A549 (cell line): ENCODE data around the gene TXNDC2. TPM values are rescaled to one million over a fixed set of nuclear protein-coding genes. Genes with fewer than 3 reads are reported as not detected.
A peak's percentile ranks its signal among the peaks of the same experiment; 100 is the strongest.

Experiments
- ATAC-seq, 2 experiments: fragments of 200-7000 bp in 1 of 2; fragments of >200 bp in 1 of 2; cut with Nextera tagmentation in 1 of 2; cut with Tn5 transposase in 1 of 2; 3 replicates each; pipeline versions ENCODE4 v1.8.0 to v1.9.1; 2018 to 2020; ENCODE audit warnings: mild to moderate bottlenecking in 1 of 2, moderate library complexity in 1 of 2
- CTCF ChIA-PET: fragments of 300-600 bp; sonication (Branson Sonifier 250); formaldehyde crosslinking; extraction: SDS; loops from one replicate; lab custom pipeline; 2021; ENCODE audit warnings: antibody characterized with exemption, inconsistent platforms; lab: Yijun Ruan, JAX
- POLR2A ChIA-PET: fragments of 350-600 bp; formaldehyde crosslinking; extraction: SDS; loops from one replicate; lab custom pipeline; 2021; ENCODE audit warnings: antibody characterized with exemption, inconsistent platforms; lab: Yijun Ruan, JAX
- DNase-seq, 2 experiments: peaks; one replicate each; pipeline versions ENCODE4 v3.0.0 to v3.0.0-alpha.2; 2011 to 2016; ENCODE audit warnings: low read depth in 1 of 2, low spot score in 1 of 2
- FAIRE-seq: peaks from 2 replicates; lab custom pipeline; 2011; peaks lifted over from hg19 to GRCh38; lab: Jason Lieb, UNC
- H3K27ac ChIP-seq, 2 experiments: fragments of >200 bp; sonication (Bioruptor Twin); formaldehyde crosslinking; 3 replicates each; pipeline ENCODE4 v1.5.1; 2016 to 2017
- H3K4me1 ChIP-seq: fragments of >200 bp; sonication (Bioruptor Twin); formaldehyde crosslinking; 3 replicates; pipeline ENCODE4 v1.6.1; 2016
- H3K4me2 ChIP-seq: fragments of >200 bp; sonication (Bioruptor Twin); formaldehyde crosslinking; 3 replicates; pipeline ENCODE4 v1.6.1; 2016
- H3K4me3 ChIP-seq: fragments of >200 bp; sonication (Bioruptor Twin); formaldehyde crosslinking; 3 replicates; pipeline ENCODE4 v1.5.1; 2016
- H3K9me3 ChIP-seq: fragments of >200 bp; sonication (Bioruptor Twin); formaldehyde crosslinking; 3 replicates; pipeline ENCODE4 v1.6.1; 2016
- CHD2 ChIP-seq: fragments of 150-350 bp; IDR thresholded peaks from 2 replicates; pipeline ENCODE4 v1.6.1; 2014; ENCODE audit warnings: low read length; ENCODE audit not compliant: partially characterized antibody
- ELK1 ChIP-seq: fragments of 150-350 bp; IDR thresholded peaks from 2 replicates; pipeline ENCODE4 v1.6.1; 2014; ENCODE audit warnings: low read depth, mild to moderate bottlenecking, low read length
- HES2 ChIP-seq: fragments of >200 bp; sonication (Bioruptor Twin); formaldehyde crosslinking; IDR thresholded peaks from 2 replicates; pipeline ENCODE4 v1.6.1; 2016
- MAFK ChIP-seq: fragments of 450-650 bp; IDR thresholded peaks from 2 replicates; pipeline ENCODE4 v1.6.1; 2014; ENCODE audit not compliant: partially characterized antibody
- NFE2L2 ChIP-seq: fragments of 150-350 bp; conservative IDR thresholded peaks from 2 replicates; pipeline ENCODE4 v1.6.1; 2014; ENCODE audit warnings: low read length
- NPAS2 ChIP-seq: fragments of 250-450 bp; sonication (Bioruptor Pico); IDR thresholded peaks from 2 replicates; pipeline ENCODE4 v1.8.0; 2022; ENCODE audit warnings: mild to moderate bottlenecking, moderate library complexity, borderline replicate concordance
- RAD21 ChIP-seq, 2 experiments: fragments of >200 bp in 1 of 2; sonication (Bioruptor Twin) in 1 of 2; formaldehyde crosslinking in 1 of 2; IDR thresholded peaks in 1 of 2; conservative IDR thresholded peaks in 1 of 2; 2 replicates in 1 of 2; 3 replicates in 1 of 2; pipeline ENCODE4 v1.6.1; 2012 to 2018; ENCODE audit warnings: inconsistent platforms in 1 of 2
- RCOR1 ChIP-seq: fragments of 150-350 bp; IDR thresholded peaks from 2 replicates; pipeline ENCODE4 v1.6.1; 2014; ENCODE audit warnings: antibody characterized with exemption, low read length, low read depth
- REST ChIP-seq: fragments of 200-600 bp; sonication (generic); IDR thresholded peaks from 2 replicates; pipeline ENCODE4 v1.6.1; 2016; ENCODE audit warnings: antibody characterized with exemption, mild to moderate bottlenecking, moderate library complexity
- RFX5 ChIP-seq: fragments of 450-650 bp; IDR thresholded peaks from 2 replicates; pipeline ENCODE4 v1.7.1; 2014; ENCODE audit warnings: antibody characterized with exemption, mild to moderate bottlenecking, moderate library complexity
- TP53 ChIP-seq: fragments of 250-450 bp; sonication (Bioruptor Pico); IDR thresholded peaks from 2 replicates; pipeline ENCODE4 v1.5.0; 2021; ENCODE audit warnings: mild to moderate bottlenecking, moderate library complexity
- ZC3H11A ChIP-seq: fragments of 450-650 bp; IDR thresholded peaks from 2 replicates; pipeline ENCODE4 v1.6.1; 2014; ENCODE audit warnings: antibody characterized with exemption, mild to moderate bottlenecking
- ZSCAN20 ChIP-seq: fragments of 250-450 bp; sonication (Bioruptor Pico); IDR thresholded peaks from 2 replicates; pipeline ENCODE4 v1.8.0; 2022; ENCODE audit warnings: mild to moderate bottlenecking, moderate library complexity
- WGBS: methylation state at CpG from one replicate; pipeline ENCODE4 v1.1.6; 2017; ENCODE audit errors: missing lambda C conversion rate; 5-methylcytosine and 5-hydroxymethylcytosine counted together
- polyA plus RNA-seq, 4 experiments: library from polyadenylated mRNA; depleted of rRNA in 3 of 4; stranded (reverse); fragments of >200 nt; fragmentation: RNase III in 1 of 4; extraction: RNeasy Plus Mini Kit Qiagen cat#74134 plus additional on column Dnase treatment in 1 of 4; gene quantifications; 2 replicates in 3 of 4; 3 replicates in 1 of 4; pipeline ENCODE4 v1.2.3, GENCODE V29; 2011 to 2017

Gene TXNDC2
- polyA plus RNA-seq, 2 of the 4 experiments (the other 2 are of a cell fraction): 0.06 to 0.16 TPM

- TF ChIP-seq RFX5 (no peak), ZC3H11A (no peak), MAFK (peak; percentile 60), RCOR1 (no peak)
- H3K9me3 ChIP-seq: no peaks in the 10 kb centered on the region
- no peak overlapping the region for H3K27ac ChIP-seq
- 68% methylated on average over 4 of the region's 4 CpGs for WGBS
- H3K4me1 ChIP-seq: peaks cover 84% of the 10 kb centered on the region
- no peak overlapping the region for H3K4me2 ChIP-seq
- ATAC-seq (no peak), FAIRE-seq (no peak), DNase-seq (no peak)
- ChIA-PET CTCF (no interaction called here), POLR2A (no interaction called here)
- H3K4me3 ChIP-seq: no peak overlapping the region
Measured at GRCh38 chr18:9922592-9923311, 37.0 kb downstream of the TXNDC2 start.

- CTCF ChIA-PET: no interaction called here
- no peak overlapping the region for H3K27ac ChIP-seq
- no peak for ATAC-seq
- POLR2A ChIA-PET: interaction anchor here (1.0 kb wide), 1 partner anchor 11 kb away, joined by 3 read pairs; the partner anchor contains the start of gene VAPA
- H3K4me1 ChIP-seq: peaks cover 83% of the 10 kb centered on the region
- H3K4me2 ChIP-seq: peak overlapping the region; percentile 44; the same call in 2 of the 3 replicates
- no peak for DNase-seq
- 53% methylated on average over 4 of the region's 4 CpGs for WGBS
- TF ChIP-seq NFE2L2 (no peak), ZSCAN20 (CRISPR knock-in tag) (no peak), ELK1 (no peak)
- H3K9me3 ChIP-seq: no peaks in the 10 kb centered on the region
- no peak for FAIRE-seq
- no peak overlapping the region for H3K4me3 ChIP-seq
Measured at GRCh38 chr18:9924371-9924943, 38.7 kb downstream of the TXNDC2 start.

GRCh38 chr18:9925369-9925768, 39.6 kb downstream of the TXNDC2 start:
- 84% methylated on average over 1 of the region's 1 CpG for WGBS
- no peak for DNase-seq
- no peak for TF ChIP-seq REST
- FAIRE-seq: no peak
- POLR2A ChIA-PET: no interaction called here
- no peak overlapping the region for H3K4me3 ChIP-seq
- peaks cover 76% of the 10 kb centered on the region for H3K4me1 ChIP-seq
- CTCF ChIA-PET: no interaction called here
- no peaks in the 10 kb centered on the region for H3K9me3 ChIP-seq
- H3K4me2 ChIP-seq: peak overlapping the region; percentile 44; the same call in 2 of the 3 replicates
- H3K27ac ChIP-seq: no peak overlapping the region
- ATAC-seq: no peak

GRCh38 chr18:9925795-9926194, 40.0 kb downstream of the TXNDC2 start:
- WGBS: 73% methylated on average over 4 of the region's 4 CpGs
- TF ChIP-seq TP53 (CRISPR knock-in tag) (no peak), RAD21 (conservative IDR thresholded peaks at IDR 0.05 in 1 of 2, IDR thresholded peaks at IDR 0.05 in 1 of 2) (no peak), CHD2 (no peak), HES2 (no peak), NPAS2 (CRISPR knock-in tag) (no peak)
- TF ChIP-seq, all 56 proteins: peak for 0
- peaks cover 76% of the 10 kb centered on the region for H3K4me1 ChIP-seq
- ChIA-PET CTCF (interaction anchor here (1.3 kb wide), 1 partner anchor 10 kb away, joined by 3 read pairs; no protein-coding TSS in a partner anchor), POLR2A (no interaction called here)
- no peak overlapping the region for H3K4me3 ChIP-seq
- ATAC-seq: no peak
- no peak for DNase-seq
- peak overlapping the region; percentile 44 for H3K4me2 ChIP-seq
- FAIRE-seq: no peak
- H3K9me3 ChIP-seq: no peaks in the 10 kb centered on the region
- H3K27ac ChIP-seq: no peak overlapping the region
